Renal cortical epithelial cell (primary cell): ENCODE data around the gene PCDH9. TPM values are rescaled to one million over a fixed set of nuclear protein-coding genes. Genes with fewer than 3 reads are reported as not detected.

Experiments used
- DNase-seq: peaks from one replicate; pipeline ENCODE4 v3.0.0-alpha.2; 2011; ENCODE audit warnings: low read depth
- total RNA-seq: library from RNA; depleted of rRNA; stranded (reverse); fragments of >200 nt; gene quantifications from 2 replicates; pipeline ENCODE4 v1.2.3, GENCODE V29; 2014

The PCDH9 gene
- total RNA-seq, 1 donor from 2014 or later, result 4.6 TPM

- DNase-seq, result no peak
Observed at GRCh38 chr13:66397133-66397532, 833.0 kb downstream of the PCDH9 start.

GRCh38 chr13:66391322-66391721 is 838.8 kb downstream of the PCDH9 start:
- no peak for DNase-seq

GRCh38 chr13:66378894-66379293 is 851.2 kb downstream of the PCDH9 start:
- DNase-seq, result no peak

- DNase-seq, result no peak
Observed at GRCh38 chr13:66377569-66377968, 852.6 kb downstream of the PCDH9 start.

GRCh38 chr13:66375756-66376155 is 854.4 kb downstream of the PCDH9 start:
- DNase-seq, result no peak

- no peak for DNase-seq
Observed at GRCh38 chr13:66369666-66370065, 860.5 kb downstream of the PCDH9 start.

GRCh38 chr13:66367356-66367755 is 862.8 kb downstream of the PCDH9 start:
- DNase-seq, result no peak

- no peak for DNase-seq
Observed at GRCh38 chr13:66365101-66365500, 865.0 kb downstream of the PCDH9 start.

GRCh38 chr13:66364346-66364745 is 865.8 kb downstream of the PCDH9 start:
- DNase-seq, result no peak

- no peak for DNase-seq
Observed at GRCh38 chr13:66362485-66362884, 867.7 kb downstream of the PCDH9 start.

GRCh38 chr13:66359910-66360552 is 870.1 kb downstream of the PCDH9 start:
- no peak for DNase-seq

- no peak for DNase-seq
Observed at GRCh38 chr13:66359393-66359792, 870.7 kb downstream of the PCDH9 start.

- DNase-seq, result no peak
Observed at GRCh38 chr13:66358564-66358963, 871.6 kb downstream of the PCDH9 start.

GRCh38 chr13:66357463-66357862 is 872.7 kb downstream of the PCDH9 start:
- DNase-seq, result no peak

- no peak for DNase-seq
Observed at GRCh38 chr13:66354879-66355751, 875.0 kb downstream of the PCDH9 start.

GRCh38 chr13:66353664-66354063 is 876.5 kb downstream of the PCDH9 start:
- DNase-seq, result no peak

- no peak for DNase-seq
Observed at GRCh38 chr13:66349966-66350365, 880.2 kb downstream of the PCDH9 start.

GRCh38 chr13:66348745-66349690 is 881.1 kb downstream of the PCDH9 start:
- DNase-seq, result no peak

- DNase-seq, result peak; percentile 66
Observed at GRCh38 chr13:66347486-66348117, 882.5 kb downstream of the PCDH9 start.

GRCh38 chr13:66345971-66346370 is 884.2 kb downstream of the PCDH9 start:
- DNase-seq, result no peak

GRCh38 chr13:66345518-66345810 is 884.7 kb downstream of the PCDH9 start:
- no peak for DNase-seq
